Right kidney (tissue), 1 donor: Measurements from ENCODE around the gene SERTAD1.
"Not testable (repeated sequence)": the region's sequence is repeated elsewhere in the genome, so short reads cannot be mapped to it uniquely, and the experiment has no call there.

Experiments
- DNase-seq: peaks from one replicate; pipeline ENCODE4 v3.0.0-alpha.2; 2016

The SERTAD1 gene

DNA sequence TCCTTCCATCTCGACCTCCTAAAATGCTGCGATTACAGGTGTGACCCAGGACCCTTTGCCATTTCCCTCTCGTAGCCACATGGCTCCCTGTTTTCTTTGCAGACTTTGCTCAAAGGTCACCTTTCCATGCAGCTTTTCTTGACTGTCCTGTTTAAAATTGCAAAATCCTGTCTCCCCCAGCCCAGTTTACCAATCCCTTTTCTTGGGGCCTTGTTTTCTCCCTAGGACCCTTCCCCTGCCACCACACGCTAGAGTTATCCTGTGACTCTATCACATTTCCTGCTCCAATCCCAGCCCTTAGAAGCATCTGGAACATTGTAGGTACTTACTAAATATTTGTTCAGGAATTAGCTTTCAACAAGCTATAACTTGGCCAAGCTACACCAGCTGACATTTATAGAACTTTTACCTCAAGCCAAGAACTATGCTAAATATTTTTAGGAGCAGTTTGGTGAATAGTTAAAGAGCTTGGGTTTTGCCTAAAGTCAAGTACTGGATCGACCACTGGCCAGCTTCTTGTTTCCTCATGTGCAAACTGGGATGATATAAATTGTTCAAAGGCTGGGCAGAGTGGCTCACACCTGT lies 27.5 kb upstream of the SERTAD1 start:
- no peak for DNase-seq

GRCh38 chr19:40452016-40452415 lies 26.2 kb upstream of the SERTAD1 start:
- no peak for DNase-seq

DNA sequence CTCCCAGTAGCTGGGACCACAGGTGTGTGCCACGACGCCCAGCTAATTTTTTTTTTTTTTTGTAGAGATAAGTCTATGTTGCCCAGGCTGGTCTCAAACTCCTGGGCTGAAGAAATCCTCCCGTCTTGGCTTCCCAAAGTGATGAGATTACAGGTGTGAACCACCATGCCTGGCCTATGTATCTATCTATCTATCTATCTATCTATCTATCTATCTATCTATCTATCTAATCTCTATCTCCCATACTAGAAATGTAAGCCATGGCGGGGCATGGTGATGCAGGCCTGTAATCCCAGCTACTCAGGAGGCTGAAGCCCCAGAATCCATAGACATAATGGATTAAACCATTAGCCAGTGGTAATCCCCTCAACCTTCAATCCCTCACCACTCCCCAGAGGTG lies 24.9 kb upstream of the SERTAD1 start:
- DNase-seq: no peak

- no peak for DNase-seq
Observed at GRCh38 chr19:40449506-40449905, 23.7 kb upstream of the SERTAD1 start.

- DNase-seq: no peak
Observed at GRCh38 chr19:40446263-40446784, 20.5 kb upstream of the SERTAD1 start.

- peak; percentile 36 for DNase-seq
Observed at GRCh38 chr19:40445780-40446262, 20.0 kb upstream of the SERTAD1 start.

GRCh38 chr19:40444825-40445312 lies 19.1 kb upstream of the SERTAD1 start:
- DNase-seq: no peak

DNA sequence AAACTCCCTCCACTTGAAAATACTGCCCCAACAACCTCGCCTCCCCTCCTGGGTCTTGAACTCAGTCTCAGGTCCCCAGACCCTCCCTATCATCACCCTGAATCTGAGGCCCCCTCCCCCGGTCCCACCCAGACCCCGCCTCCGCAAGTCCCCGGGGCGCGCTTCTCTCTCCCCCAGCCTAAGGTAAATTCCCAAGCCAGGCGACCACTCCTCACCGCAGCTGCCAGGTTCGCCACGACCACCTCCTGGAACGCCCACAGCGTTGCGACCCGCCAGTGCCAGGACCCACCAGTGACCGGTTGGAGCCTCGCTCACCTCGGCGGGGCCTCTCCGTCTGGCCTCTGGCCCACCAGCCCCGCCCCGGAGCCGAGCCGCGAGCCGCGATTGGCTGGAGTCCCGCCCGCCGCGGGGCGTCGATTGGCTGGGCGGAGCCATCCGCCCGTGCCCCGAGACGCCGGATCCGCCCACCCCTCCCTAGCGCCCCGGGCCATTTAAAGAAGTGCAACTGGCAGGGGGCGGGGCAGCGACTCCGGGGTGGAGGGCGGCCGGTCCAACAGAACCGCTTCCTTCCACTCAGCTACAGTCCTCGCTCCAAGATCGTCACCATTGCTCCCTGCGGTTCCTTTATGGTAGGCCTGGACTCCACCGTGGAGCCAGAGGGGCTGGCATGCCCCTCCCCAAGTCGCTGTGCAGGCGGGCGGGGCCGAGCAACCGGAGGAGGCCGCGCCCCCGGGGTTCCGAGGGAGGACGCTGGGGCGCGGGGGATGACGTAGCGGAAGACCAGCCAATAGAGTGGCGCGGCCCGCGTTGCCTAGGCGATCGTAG lies 18.4 kb upstream of the SERTAD1 start, which contains the start of gene SERTAD3:
SERTAD3 (minus strand) TSS at position 336 of the 825 bp plus-strand sequence. CDS start 2,255 bp downstream, outside the sequence.
- DNase-seq: peak; percentile 100

GRCh38 chr19:40443131-40443999 lies 17.6 kb upstream of the SERTAD1 start:
- DNase-seq: peak; percentile 92

- DNase-seq: no peak
Observed at GRCh38 chr19:40442328-40443130, 16.7 kb upstream of the SERTAD1 start.

DNA sequence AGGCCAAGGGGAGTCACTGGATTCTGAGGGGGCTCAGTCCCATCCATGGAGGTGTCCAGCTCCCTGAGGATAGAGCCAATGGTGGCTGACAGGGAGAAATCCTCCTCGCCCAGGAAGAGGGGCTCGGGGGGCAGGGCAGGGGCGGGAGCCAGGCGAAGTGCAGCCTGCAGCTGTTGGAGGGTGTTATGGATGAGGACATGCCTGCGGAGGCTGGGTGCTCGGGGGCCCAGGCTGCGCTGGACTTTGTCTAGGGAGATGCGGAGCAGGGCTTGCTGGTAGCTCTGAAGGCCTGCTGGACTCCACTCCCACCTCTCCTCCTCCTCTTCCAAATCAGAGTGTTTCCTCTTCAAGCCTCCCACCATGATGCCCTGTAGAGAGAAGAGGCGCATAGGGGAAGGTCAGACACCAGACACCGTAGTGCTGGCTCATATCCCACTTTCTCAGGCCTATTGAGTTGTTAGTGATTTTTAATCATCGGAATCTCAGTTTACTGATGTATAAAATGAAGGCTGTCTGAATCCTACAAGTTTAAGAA lies 16.0 kb upstream of the SERTAD1 start:
- DNase-seq: no peak

DNA sequence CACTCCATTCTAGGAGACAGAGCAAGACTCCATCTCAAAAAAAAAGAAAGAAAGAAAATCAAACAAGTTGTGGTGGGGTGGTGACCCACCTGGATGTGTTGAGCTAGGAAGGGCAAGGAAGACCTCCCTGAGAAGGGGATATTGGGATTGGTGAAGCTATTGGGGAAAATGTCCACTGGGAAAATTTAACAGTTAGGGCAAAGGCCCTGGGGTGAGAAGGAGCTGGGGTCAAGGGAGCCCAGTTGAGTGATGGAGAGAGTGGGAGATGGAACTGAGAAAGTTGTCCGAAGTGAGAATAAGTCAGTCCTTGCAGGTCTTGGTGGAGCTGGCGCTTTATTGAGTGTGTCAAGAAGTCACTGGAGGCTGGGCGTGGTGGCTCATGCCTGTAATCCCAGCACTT lies 12.5 kb upstream of the SERTAD1 start:
- DNase-seq: no peak

DNA sequence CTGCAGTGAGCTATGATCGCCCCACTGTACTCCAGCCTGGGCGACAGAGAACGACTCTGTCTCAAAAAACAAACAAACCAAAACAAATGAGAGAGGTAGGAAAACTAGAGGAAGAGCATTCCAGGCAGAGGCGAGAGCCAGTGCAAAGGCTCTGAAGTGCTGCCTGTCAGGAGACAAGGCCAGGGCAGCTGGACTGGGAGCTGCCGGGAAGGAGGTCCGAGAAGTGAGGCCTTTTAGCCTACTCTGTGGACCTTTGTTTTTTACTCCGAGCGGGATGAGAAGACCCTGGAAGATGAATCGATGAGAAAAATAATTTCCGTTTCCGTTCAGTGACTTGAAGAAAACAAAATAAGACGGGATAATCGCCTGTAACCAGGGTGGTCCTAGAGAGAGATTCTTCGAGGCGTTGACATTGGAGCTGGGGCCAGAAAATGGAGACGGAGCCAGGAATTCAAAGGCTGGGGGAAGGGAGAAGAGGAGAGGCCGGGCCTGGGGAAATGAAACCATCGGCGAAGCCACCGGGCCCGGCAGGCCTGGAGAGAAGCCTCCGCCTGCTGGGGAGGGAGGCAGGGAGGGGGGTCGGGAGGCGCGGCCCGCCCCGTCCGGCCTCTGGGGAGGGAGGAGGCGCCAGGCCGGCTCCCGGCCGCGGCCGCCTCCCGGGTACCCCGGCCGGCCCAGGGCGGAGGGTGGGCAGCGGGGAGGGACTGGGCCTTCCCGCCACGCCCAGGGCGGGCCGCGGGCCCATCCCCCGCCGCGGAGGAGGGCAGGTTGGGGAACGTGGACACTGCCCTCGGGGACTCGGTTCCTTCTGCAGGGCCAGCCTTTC lies 7.8 kb upstream of the SERTAD1 start:
- peak; percentile 91 for DNase-seq

GRCh38 chr19:40432760-40433159 lies 7.0 kb upstream of the SERTAD1 start:
- not testable (repeated sequence) for DNase-seq

DNA sequence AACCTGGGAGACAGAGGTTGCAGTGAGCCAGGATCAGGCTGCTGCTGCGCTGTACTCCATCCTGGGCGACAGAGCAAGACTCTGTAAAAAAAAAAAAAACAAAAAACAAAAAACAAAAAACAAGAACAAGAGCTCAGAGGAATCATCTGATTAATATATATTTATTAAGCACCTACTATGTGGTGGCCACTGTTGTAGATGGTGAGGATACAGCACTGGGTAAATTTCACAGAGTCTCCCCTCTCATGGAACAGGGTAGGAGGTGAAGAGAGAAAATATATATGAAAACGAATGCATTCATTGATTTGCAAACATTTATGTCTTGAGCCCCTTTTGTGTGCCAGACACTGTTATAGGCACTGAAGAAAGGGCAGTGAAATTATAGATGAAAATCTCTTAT lies 5.9 kb upstream of the SERTAD1 start:
- DNase-seq: no peak

- not testable (repeated sequence) for DNase-seq
Observed at GRCh38 chr19:40430242-40430641, 4.5 kb upstream of the SERTAD1 start.

DNA sequence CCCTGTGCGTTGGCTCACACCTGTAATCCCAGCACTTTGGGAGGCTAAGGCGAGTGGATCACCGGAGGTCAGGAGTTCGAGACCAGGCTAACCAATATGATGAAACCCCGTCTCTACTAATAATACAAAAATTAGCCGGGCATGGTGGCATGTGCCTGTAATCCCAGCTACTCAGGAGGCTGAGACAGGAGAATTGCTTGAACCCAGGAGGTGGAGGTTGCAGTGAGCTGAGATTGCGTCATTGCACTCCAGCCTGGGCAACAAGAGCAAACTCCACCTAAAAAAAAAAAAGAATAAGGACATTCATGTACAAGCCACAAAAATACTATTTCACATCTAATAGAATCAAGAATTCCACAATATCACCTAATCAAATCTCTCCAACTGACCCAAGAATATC lies 2.4 kb upstream of the SERTAD1 start:
- DNase-seq: not testable (repeated sequence)

- peak; percentile 66 for DNase-seq
Observed at GRCh38 chr19:40424637-40425449, 949 bp downstream of the SERTAD1 start.

- no peak for DNase-seq
Observed at GRCh38 chr19:40423938-40424337, 1.9 kb downstream of the SERTAD1 start.
